NCI-H524 (cell line): ENCODE results near the gene ERP44.
"Not testable (repeated sequence)": the region's sequence is repeated elsewhere in the genome, so short reads cannot be mapped to it uniquely, and the experiment has no call there.

Source experiments
- DNase-seq, 2 experiments: peaks; one replicate each; lab custom pipeline; 2025; lab: John Stamatoyannopoulos, UW

The ERP44 gene

GRCh38 chr9:100011062-100011681 lies 87.6 kb downstream of the ERP44 start:
- DNase-seq: peak; percentile 11 to 61

DNA sequence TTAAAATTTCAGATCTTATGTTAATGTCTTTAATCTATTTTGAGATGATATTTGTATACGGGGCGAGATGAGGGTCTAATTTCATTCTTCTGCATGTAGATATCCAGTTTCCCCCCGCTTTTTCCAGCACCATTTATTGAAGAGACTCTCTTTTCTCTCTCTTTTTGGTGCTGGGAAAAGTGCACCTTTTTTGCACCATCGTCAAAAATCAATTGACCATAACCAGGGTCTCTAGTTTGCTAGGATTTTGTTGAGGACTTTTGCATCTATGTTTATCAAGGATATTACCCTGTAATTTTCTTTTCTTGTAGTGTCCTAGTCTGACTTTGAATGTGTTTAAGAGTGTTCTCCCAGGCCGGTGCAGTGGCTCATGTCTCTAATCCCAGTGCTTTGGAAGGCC lies 99.0 kb downstream of the ERP44 start:
- no peak for DNase-seq

GRCh38 chr9:99998866-99999265 lies 99.9 kb downstream of the ERP44 start:
- DNase-seq: no peak

- no peak for DNase-seq
Measured at GRCh38 chr9:99998266-99998665, 100.5 kb downstream of the ERP44 start.

DNA sequence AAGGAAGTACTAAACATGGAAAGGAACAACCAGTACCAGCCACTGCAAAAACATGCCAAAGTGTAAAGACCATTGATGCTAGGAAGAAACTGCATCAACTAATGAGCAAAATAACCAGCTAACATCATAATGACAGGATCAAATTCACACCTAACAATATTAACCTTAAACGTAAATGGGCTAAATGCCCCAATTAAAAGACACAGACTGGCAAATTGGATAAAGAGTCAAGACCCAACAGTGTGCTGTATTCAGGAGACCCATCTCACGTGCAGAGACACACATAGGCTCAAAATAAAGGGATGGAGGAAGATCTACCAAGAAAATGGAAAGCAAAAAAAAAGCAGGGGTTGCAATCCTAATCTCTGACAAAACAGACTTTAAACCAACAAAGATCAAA lies 108.3 kb downstream of the ERP44 start:
- not testable (repeated sequence) for DNase-seq

DNA sequence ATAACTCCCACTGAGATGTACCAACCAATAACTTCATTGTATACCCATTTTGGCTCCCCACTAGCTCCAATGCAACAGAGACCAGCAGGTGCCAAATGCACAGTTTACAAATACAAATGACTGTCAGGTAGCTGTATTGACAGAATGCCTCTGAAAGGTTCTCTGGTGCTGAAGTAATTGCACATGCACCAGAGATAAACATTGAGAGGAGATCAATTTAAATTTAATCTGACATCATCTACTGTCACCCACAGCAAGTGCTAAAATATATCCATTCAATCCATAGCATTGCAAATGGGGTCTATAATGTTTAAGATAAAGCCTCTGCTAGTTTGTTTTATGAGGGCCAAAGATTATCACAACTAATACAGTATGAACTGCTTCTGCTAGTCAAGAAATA lies 112.2 kb downstream of the ERP44 start:
- no peak for DNase-seq

DNA sequence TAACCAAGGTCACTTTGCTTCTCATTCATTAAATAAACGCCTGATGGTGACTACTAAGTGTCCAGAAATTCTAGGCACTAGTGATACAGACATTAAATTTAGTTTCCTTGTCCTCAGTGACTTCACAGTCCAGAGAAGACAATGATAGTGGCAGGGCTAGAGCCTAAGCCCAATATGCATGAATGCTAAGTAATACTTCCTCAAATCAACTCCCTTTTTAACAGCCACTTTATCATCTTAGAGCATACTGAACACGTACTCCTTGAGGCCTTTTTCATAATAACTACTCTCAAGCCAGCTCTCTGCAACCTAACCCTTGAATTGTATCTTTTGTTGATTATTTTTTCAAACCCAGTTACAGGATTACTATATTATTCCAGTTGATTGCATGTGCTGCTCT lies 118.2 kb downstream of the ERP44 start:
- no peak for DNase-seq

DNA sequence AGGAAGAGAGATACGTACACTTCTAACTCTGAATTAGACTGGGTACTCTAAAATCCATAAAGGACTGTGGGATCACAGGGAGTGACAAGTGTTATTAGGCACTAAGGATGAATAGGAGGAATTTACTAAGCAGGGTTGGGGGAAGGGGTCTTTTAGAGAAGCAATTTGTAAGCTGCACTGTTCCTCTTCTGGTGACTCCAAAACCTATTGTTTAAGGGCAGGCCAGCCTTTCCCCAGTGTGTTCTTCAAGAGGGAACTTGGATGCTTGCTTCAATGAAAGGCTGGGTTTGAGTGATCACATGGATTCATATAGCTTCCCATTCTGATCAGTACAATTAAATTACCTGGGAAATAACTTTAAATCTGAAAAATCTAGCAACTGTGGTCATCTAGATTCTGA lies 120.6 kb downstream of the ERP44 start:
- DNase-seq: no peak

DNA sequence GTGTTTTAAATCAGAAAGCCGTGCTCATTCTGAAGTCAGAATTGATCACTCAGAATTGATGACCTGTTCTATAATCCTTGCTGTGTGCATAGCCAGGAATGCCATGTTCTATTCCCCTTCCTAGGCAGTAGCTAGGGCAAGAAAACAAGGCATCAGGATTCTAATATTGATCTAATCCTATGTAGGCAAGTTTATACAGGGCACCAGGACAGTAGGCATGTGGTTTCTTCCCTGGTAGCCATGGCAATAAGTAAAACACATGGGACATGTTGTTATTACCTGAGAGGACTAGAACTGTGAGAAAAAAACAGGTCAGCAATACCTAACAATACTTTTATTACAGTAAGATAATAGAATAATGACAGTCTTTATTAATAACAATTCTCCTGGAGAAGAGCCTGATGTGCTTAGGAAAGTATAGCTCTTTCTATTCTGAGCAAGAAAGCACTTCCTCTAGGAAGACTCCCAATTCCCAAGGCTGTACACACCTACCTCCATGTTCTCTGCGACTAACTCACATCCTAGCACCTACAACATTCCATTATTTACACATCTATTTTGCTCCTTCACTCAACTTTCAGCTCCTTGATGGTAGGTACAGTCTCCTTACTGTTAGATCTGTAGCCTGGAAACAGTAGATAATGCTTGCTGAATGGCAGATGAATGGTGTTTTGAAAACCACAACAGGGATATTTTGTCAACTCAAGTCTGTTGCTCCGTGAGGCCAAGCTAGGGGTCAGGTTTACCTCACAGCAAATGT lies 121.6 kb downstream of the ERP44 start:
- no peak for DNase-seq

- DNase-seq: no peak
Measured at GRCh38 chr9:99973455-99973854, 125.3 kb downstream of the ERP44 start.

DNA sequence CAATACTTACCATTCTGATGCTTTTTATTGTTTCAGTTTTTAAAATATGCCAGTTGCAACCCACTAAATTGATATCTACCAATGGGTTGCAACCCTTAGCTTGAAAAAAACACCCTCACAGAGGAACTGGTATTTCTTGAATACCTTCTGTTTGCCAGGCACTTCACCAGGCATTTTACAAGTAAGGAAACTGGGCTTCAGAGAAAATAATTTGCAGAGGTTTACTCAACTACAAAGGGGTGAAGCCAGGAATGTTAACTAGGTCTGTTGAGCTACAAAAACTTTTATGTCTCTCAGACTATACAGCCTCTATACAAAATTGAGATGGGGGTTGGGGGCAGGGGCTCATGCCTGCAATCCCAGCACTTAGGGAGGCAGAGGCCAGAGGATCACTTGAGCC lies 127.4 kb downstream of the ERP44 start:
- DNase-seq: no peak

DNA sequence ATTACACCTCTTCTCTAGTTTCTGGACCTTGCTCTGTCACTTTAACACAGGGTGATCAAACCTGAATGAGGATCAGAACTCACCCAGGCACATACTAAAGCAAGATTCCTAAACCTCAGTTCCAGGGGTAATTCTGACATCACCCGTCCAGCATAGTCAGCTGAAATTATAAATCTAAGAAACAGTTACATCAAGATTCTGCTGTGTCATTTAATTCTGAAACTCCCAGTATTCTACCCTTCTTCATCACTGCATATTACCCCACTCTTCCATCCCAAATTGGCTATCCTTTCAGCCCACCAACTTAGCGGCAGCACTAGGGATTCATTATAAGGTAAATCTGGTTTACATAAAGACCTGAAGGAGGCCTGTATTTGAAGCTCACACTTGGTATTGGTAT lies 128.3 kb downstream of the ERP44 start:
- no peak for DNase-seq

- no peak for DNase-seq
Measured at GRCh38 chr9:99967457-99967856, 131.3 kb downstream of the ERP44 start.

DNA sequence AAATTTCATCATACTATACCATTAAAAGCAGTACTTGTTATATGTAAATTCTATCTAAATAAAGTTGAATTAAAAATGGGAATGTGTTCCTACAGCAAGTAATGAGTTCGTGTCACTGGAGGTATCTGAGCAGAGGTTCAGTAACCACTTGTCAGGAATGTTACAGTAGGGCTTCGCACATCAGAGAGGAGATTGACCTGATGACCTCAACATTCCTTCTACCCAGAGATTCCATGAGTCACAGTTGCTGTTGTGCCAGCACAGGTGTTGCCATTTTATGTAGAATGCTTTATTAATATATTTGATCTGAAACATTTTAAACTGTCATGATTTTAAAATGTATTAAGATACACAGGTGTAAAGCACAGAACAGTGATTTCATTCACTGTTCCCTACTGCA lies 132.1 kb downstream of the ERP44 start:
- no peak for DNase-seq

DNA sequence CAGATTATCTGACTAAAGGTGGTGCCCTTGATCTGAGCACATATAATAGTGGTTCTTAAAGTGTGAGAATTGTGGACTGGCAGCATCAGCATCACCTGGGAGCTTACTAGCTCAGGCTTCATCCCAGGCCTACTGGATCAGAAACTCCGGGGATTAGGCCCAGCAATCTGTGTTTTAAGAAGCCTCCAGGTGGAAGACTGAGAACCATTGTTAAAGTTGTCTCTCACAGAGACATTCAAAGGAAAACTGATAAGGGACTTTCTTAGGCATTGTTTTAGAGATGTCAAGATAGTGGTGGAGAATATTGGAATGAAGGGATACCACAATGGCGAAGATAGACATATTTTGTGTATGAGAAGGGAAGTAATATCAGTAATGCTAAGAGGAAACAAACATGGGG lies 132.8 kb downstream of the ERP44 start:
- DNase-seq: no peak

- no peak for DNase-seq
Measured at GRCh38 chr9:99964336-99964735, 134.5 kb downstream of the ERP44 start.

- no peak for DNase-seq
Measured at GRCh38 chr9:99962680-99963261, 136.0 kb downstream of the ERP44 start.

DNA sequence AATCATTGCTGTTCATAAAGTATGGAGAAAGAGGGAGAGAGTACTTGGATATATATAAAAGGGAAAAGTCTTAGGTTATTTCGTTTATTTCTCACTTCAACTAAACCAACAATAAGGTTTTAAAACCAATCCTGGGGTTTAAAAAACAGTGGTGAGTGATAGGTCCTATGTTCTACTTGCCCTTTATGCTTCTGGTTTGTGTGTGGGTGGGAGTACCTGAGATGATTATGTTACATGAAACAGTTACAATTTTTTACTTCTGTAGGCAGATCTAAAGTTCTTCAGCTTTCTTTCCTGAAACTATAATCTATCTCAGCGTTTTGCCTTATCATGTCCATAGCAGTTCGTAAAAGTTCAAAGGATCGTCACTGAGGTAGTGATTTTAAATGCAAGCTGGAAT lies 143.2 kb downstream of the ERP44 start:
- no peak for DNase-seq

DNA sequence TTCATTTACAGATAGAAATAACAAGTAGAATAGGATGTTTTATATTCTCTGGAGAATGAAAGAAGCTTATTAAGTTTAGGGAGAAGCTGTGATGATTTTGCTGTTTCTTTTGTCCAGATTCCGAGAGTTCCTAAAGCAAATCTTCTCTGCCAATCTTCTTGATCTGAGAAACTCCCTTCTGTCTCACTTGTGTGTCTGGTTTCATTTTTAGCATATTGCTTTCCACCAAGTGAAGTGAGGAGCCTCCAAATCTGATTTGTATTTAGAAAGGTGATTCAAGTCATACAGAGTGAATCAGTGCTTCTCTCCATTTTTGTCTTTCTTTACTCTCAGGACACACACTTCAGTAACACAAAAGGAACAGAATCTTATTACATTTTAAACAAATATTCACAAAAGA lies 144.0 kb downstream of the ERP44 start:
- DNase-seq: no peak

DNA sequence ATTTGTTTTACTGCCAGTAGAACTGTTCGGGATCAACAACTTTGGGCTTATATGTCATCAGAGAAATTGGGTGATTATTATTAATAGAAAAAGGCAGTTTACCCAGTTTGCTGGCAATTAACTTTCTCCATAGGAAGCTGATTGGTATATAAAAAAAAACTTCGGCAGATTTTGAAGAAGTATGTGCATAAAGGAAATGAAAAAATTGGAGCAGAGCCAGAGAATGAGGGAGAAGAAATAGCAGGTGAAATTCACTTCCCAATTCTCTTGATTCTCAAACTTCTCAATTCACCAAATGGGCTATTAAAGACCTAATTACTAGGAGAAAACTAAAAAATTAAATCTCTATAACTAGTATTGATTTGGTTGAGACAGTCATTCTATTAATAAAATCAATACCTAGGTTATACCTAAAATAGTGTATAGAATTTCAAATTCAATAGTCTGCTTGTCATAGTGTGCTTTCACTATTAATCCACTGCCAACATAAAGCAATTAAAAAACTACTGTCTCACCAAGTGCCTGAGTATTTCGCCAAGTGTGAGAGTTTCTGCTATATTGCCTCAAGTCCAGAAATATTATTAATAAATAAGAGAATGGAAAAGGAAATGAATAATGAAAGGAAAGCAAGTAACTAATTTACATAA lies 144.8 kb downstream of the ERP44 start:
- no peak for DNase-seq

GRCh38 chr9:99948896-99949295 lies 149.9 kb downstream of the ERP44 start:
- DNase-seq: no peak

- DNase-seq: no peak
Measured at GRCh38 chr9:99948482-99948881, 150.3 kb downstream of the ERP44 start.

DNA sequence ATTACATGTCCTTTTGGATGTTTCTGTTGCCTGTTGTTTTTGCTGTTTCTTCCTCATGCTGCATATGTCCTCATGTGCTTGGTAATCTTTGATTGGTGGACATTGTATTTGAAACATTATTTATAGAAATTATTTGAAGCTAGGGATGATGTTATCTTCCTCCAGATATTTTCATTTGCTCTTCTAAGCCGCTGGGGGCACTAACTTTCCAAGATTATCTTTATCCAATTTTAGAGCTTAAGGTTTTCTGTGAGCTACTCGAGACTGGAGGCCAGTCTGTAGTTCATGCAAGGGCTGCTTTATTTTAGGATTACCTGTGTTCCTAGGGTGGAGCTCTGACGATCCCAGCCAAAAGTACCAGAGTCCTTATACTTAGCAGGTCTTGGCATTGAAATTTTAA lies 151.4 kb downstream of the ERP44 start:
- peak; percentile 6 to 56 for DNase-seq
